Measurements from ENCODE around the gene C1orf226.
"Not testable (repeated sequence)": the region's sequence is repeated elsewhere in the genome, so short reads cannot be mapped to it uniquely, and the experiment has no call there.

The C1orf226 gene

DNA sequence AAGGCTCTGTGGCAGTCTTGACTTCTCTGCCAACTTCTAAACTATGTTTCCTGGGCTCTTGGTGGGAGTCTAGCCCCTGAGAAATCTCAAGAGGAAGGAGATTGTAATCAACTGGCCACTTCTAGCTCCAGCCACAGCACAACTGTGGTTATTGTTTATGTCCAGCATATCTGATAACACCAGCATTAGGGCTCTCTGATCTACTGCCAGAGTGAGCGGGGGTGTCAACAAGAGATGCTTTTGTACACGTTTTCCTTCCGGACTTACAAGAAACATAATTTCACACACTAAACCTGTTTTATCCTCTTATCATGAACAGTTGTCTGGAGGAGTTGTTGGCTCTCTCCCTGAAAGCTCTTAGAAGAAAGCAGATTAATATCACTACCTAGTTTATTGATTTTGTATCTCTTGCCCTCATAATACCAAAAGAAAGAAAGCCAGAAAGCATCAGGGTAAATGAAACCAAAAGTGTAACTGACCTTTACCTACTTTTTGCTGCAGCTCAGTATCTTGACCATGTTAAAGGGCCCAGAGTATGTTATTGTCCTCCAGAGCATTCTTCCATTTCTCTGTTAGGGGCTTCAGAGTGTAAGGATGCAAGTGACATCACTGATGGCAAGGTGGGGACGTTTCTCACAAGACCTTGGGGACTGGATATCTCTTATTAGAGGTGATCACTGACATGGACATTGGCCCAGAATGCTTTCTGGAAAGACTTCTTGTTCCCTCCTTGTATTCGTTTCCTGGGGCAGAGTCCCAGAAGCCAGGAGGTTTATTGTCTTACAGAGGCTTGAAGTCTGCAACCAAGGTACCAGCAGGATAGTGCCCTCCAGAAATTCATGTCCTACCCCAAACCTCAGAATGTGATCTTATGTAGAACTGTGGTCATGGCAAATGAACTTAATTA lies 40.0 kb downstream of the C1orf226 start:
- H3K27ac ChIP-seq: no peak overlapping the region
- no peaks in the 10 kb centered on the region for H3K36me3 ChIP-seq
- TF ChIP-seq, protein P1, sequence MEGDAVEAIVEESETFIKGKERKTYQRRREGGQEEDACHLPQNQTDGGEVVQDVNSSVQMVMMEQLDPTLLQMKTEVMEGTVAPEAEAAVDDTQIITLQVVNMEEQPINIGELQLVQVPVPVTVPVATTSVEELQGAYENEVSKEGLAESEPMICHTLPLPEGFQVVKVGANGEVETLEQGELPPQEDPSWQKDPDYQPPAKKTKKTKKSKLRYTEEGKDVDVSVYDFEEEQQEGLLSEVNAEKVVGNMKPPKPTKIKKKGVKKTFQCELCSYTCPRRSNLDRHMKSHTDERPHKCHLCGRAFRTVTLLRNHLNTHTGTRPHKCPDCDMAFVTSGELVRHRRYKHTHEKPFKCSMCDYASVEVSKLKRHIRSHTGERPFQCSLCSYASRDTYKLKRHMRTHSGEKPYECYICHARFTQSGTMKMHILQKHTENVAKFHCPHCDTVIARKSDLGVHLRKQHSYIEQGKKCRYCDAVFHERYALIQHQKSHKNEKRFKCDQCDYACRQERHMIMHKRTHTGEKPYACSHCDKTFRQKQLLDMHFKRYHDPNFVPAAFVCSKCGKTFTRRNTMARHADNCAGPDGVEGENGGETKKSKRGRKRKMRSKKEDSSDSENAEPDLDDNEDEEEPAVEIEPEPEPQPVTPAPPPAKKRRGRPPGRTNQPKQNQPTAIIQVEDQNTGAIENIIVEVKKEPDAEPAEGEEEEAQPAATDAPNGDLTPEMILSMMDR (IDR thresholded peaks at IDR 0.05): no peak
- peaks cover 10 to 14% of the 10 kb centered on the region in 2 experiments for H3K4me1 ChIP-seq (ENCODE audit: control insufficient read depth in 1 of 2, insufficient read depth in 1 of 2, low read depth in 1 of 2, low read length in 1 of 2)
- no peaks in the 10 kb centered on the region for H3K9me3 ChIP-seq
- H3K4me3 ChIP-seq (ENCODE audit: low read depth in 1 of 2, low read length in 1 of 2): no peak overlapping the region
- H3K27me3 ChIP-seq: no peaks in the 10 kb centered on the region

GRCh38 chr1:162422662-162423375 lies 41.3 kb downstream of the C1orf226 start:
- TF ChIP-seq, protein P1 (IDR thresholded peaks at IDR 0.05): no peak
- Histone ChIP-seq H3K9me3 (no peaks in the 10 kb centered on the region), H3K4me1 (ENCODE audit: control insufficient read depth in 1 of 2, insufficient read depth in 1 of 2, low read depth in 1 of 2, low read length in 1 of 2) (peaks cover 10 to 14% of the 10 kb centered on the region in 2 experiments), H3K27ac (peak overlapping the region; percentile 59), H3K4me3 (ENCODE audit: low read depth in 1 of 2, low read length in 1 of 2) (no peak overlapping the region), H3K36me3 (no peaks in the 10 kb centered on the region), H3K27me3 (no peaks in the 10 kb centered on the region)

GRCh38 chr1:162430583-162430982 lies 49.1 kb downstream of the C1orf226 start:
- Histone ChIP-seq H3K4me3 (ENCODE audit: low read depth in 1 of 2, low read length in 1 of 2) (no peak overlapping the region), H3K27ac (no peak overlapping the region), H3K4me1 (ENCODE audit: control insufficient read depth in 1 of 2, insufficient read depth in 1 of 2, low read depth in 1 of 2, low read length in 1 of 2) (no peaks in the 10 kb centered on the region), H3K27me3 (no peaks in the 10 kb centered on the region), H3K9me3 (no peaks in the 10 kb centered on the region), H3K36me3 (no peaks in the 10 kb centered on the region)
- TF ChIP-seq, protein P1 (IDR thresholded peaks at IDR 0.05): no peak

- H3K36me3 ChIP-seq; H3K4me1 ChIP-seq (ENCODE audit: control insufficient read depth in 1 of 2, insufficient read depth in 1 of 2, low read depth in 1 of 2, low read length in 1 of 2); H3K27ac ChIP-seq; H3K27me3 ChIP-seq; H3K4me3 ChIP-seq (ENCODE audit: low read depth in 1 of 2, low read length in 1 of 2); H3K9me3 ChIP-seq: not testable (repeated sequence)
Measured at GRCh38 chr1:162432977-162433713, 51.6 kb downstream of the C1orf226 start.
